NCI-H82 (cell line): Measurements from ENCODE around the gene MPDZ.

Experiments
- DNase-seq: peaks from one replicate; lab custom pipeline; 2025; lab: John Stamatoyannopoulos, UW

The MPDZ gene

GRCh38 chr9:13131991-13132390 is 147.5 kb downstream of the MPDZ start:
- peak; percentile 56 for DNase-seq

DNA sequence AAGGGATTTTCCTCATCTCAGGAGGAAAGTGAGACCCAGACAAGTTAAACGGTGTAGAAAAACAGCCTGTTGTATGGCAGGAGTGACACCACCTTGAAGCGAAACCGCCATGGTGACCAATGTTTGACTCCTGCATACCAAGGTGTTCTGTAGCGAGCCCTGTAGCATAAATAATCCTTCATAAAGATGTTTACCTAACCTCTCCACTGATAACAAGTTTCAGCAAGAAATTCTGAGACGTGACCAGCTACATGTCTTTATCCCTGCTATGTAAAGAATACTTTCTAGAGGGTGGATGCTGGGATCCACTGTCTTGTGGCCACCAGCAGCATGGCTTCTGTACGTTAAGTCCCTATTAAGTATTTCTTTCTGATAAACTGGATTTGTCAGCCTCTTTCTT is 148.1 kb downstream of the MPDZ start:
- DNase-seq: no peak

GRCh38 chr9:13128266-13128860 is 151.1 kb downstream of the MPDZ start:
- DNase-seq: no peak

DNA sequence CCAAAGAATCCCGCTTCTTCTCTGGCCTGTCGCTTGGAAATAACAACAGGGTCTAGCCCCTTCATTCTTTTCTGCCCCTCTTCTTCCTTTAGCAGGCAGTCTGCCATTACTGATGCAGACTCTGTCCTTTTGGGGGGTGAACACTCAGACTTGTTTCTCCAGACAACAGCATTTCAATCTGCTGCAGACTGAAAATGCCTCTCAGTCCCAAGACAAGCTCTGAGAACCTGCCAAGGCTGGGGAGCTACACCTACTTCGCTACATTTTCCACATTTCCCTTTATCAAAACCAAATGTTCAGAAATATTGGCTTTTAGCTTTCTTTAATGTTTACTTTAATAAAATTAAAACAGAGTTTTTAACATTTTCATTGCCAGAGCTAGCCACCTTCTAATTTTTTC is 152.4 kb downstream of the MPDZ start:
- no peak for DNase-seq

DNA sequence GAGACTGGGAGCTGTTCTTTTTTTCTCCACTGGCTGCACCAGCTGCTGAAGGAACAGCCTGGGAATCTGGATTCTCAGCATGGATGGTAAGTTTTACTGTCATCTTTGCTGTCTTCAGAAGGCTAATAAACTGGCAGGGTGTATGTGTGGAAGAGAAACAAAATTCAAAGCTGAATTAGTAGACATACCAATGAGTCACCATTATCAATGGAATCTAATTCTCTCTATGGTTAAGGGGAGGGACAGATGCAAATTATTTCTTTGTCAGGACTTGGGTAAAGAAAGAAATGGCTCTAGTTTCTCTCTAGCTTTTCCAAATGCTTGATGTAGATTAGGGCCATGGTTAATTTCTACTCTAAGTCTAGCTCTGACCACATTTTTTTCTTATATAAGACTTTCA is 154.2 kb downstream of the MPDZ start:
- no peak for DNase-seq

- DNase-seq: no peak
Measured at GRCh38 chr9:13122756-13123369, 156.6 kb downstream of the MPDZ start.

DNA sequence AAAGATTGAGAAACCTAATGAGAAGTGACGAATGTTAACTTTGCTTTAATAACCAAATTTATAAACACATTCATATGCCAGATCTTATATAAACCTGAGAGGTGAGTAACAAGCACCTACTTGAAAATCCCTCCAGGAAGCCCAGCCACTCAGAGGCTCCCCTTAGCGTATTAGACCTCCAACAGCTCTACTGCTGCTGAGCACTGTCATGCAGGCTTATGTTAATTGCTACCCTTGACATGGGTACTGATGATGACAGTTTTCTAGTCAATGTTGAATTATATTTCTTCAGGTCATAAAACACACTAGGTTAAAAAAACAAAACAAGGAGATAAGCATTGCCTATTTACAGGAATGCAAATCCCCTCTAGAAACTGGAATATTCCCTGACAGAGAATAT is 161.2 kb downstream of the MPDZ start:
- DNase-seq: no peak

GRCh38 chr9:13116292-13116691 is 163.2 kb downstream of the MPDZ start:
- DNase-seq: no peak

DNA sequence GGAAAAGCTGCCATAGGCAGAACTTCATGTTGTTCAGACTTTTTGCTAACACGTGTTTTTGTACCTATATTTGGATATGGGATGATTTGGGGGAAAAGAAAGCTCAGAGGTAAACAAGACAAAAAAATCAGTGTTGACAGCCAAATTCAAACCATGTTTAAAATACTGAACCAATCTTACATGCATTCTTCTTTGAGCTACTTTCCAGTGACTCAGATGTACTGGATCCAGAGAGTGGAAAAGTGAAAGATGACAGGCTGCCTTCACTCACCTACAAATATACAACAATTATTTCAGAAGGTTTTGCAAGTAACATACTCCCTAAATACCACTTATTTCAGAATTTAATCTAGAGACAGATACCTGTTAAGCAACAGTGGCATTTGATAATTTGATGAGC is 165.7 kb downstream of the MPDZ start:
- no peak for DNase-seq

- DNase-seq: no peak
Measured at GRCh38 chr9:13113216-13113615, 166.3 kb downstream of the MPDZ start.

GRCh38 chr9:13111778-13112177 is 167.7 kb downstream of the MPDZ start:
- DNase-seq: no peak

DNA sequence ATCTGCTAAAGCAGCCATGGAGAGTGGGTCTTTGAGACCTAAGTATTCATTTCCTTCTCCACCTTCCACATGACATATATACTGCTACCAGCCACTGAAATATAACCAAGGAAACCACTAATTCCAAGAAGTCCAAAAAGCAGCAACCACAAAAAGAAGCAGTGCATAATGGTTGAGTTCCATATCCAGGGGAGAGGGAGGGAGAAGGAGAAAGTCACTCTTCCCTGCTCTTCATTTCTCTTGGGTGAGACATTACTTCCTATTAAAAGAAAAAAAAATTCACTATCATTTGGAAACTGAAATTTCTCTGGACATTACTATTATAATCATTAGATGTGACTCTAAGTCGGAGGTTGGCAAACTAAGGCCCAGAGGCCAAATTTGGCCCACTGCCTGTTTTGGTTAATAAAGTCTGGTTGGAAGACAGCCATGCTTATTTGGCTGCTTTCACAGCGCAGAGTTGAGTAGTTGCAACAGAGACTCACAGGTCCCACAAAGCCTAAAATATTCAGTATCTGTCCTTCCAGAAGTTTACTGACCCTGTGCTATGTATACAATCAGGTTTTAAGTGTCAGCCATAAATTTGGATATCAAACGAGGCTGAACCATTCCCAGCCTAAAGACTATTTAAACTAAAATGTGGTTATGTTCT is 168.6 kb downstream of the MPDZ start:
- DNase-seq: no peak

- DNase-seq: no peak
Measured at GRCh38 chr9:13109781-13110180, 169.7 kb downstream of the MPDZ start.

DNA sequence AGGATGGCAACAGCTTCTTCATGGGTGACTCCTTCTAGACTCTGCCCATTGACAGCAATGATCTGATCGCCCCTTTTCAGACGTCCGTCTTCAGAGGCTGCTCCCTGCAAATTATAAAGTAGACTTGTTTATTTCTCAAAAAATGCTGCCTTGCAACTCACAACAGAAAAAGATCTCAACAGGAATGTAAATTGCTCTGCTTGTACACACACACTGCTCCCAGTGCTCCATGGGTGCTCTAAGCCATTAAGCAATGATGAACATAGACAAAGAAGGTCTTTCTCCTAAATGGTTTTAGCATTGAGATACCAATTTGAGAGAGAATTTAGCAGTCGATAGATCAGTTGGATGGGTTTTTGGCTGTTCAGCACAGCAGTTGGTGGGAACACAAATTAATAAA is 172.5 kb downstream of the MPDZ start:
- no peak for DNase-seq

DNA sequence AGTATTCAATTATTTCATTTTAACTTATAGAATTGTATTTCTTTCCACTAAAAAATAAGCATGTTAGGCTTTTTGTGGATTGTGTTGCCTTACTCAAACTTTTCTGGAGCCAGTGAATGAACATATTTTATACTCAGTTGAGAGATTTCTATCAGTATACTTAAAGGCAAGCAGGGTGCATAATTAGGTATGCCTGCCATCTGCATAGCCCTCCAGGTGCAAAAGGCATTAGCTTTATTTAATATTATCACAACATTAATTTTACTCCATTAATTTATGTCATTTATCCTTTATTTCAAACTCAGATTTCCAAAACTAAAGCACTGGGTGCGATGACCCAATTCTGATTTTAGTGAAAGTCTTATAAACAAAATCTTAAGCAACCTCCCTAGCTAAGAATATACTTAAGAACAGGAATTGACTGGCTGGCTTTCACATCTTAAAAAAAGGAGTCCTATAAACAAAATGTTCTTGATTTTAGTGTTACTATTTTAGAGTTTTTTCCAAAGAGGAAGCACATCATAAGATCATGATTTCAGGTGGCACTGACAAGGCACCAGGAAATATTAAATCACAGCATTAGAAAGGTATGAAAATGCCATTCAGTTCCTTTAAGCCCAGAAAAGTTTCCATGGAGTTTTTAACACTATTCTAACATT is 178.4 kb downstream of the MPDZ start:
- DNase-seq: no peak

GRCh38 chr9:13095056-13095455 is 184.4 kb downstream of the MPDZ start:
- no peak for DNase-seq

DNA sequence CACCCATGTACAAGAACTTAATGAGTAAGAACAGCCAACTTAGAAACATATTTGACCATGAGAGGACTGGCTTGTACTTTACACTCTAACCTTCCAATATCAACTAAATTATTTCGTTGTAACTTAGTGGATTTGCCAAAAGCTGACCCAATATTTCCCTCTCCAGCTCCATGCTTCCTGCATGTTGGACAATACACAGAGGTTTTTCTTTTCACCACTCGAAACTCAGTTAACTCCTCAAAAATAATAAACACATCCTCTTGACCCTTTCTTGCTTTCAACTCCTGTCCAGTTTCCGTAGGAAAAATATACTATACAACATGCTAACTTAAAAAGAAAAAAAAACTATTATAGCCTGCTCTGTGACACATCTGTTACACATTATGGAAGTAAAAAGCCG is 188.9 kb downstream of the MPDZ start:
- DNase-seq: no peak

- no peak for DNase-seq
Measured at GRCh38 chr9:13089666-13090065, 189.8 kb downstream of the MPDZ start.

DNA sequence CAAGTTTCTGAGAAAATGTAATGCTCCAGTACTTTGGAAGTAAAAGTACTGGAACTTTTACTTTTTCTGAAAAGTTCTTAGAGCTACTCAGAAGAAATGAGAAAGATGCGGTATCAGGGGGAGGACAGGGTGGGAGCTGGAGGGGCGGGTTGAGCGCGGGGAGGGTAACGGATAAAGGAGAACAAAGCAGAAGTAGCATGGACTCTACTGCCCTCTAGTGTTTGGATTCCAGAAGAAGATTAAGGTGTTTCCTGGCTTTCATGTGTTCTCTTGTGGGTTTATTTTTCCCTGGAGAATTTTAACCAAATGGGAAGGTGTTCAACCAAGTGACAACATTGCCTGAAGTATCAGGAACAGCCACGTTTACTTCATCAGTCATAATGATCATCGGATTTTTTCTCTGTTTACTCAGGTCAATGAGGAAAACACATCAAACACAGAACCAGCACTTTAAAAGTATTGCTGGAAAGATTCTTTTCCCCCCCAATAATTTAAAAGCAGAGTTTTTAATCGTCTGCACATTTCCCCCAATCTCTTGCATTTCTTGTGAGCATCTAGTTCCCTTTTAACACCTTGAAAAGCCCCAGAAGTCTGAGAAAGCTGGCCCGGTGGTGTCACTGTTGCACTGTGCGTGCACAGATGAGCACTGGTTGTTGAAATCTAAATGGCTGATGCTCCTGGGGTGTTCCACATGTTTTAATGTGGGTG is 190.6 kb downstream of the MPDZ start:
- DNase-seq: peak; percentile 80

DNA sequence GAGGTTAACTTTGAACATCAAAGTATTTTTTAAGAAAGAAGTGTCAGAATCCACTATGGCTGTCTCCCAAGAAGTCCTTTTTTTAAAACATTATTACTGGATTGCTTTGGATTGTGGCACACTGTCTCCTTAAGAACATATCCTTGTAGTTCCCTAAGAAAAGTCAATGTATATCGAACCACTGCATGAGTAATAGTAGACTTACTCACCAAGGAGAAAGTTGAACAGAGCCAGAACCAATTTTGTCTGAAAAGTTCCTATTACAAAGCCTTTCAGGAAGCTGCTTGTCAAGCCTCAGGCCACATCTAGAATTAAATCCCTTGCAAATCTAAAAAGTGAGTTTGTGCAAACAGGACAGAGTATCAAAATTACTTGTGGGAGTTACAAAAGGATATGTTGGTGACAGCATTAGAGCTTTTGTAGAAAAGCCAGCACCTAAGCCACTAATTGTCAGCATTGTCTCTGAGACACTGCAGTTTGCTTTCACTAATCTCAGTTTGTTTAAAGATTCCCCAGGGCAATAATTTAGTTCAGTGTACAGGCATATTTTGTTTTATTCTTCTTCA is 195.4 kb downstream of the MPDZ start:
- no peak for DNase-seq

GRCh38 chr9:13083366-13083765 is 196.1 kb downstream of the MPDZ start:
- no peak for DNase-seq

- no peak for DNase-seq
Measured at GRCh38 chr9:13082796-13083195, 196.7 kb downstream of the MPDZ start.
